Thyroid gland (tissue), 4 donors: ENCODE data around the gene GLCCI1.

Experiments
- POLR2A ChIP-seq, 2 donors: fragments of 450-650 bp; IDR thresholded peaks; one replicate each; pipeline ENCODE4 v1.6.1; 2017; ENCODE audit warnings: antibody characterized with exemption in 2 of 2, mild to moderate bottlenecking in 2 of 2, moderate library complexity in 1 of 2
- TF ChIP-seq, protein P1 (sequence below), 6 experiments: fragments of 200-600 bp in 3 of 6; fragments of 450-650 bp in 3 of 6; sonication (generic) in 3 of 6; IDR thresholded peaks; one replicate each; pipeline ENCODE4 v1.5.1; 2016 to 2019; ENCODE audit warnings: antibody characterized with exemption in 6 of 6, mild to moderate bottlenecking in 2 of 6, inconsistent platforms in 1 of 6, moderate library complexity in 1 of 6

DNA sequence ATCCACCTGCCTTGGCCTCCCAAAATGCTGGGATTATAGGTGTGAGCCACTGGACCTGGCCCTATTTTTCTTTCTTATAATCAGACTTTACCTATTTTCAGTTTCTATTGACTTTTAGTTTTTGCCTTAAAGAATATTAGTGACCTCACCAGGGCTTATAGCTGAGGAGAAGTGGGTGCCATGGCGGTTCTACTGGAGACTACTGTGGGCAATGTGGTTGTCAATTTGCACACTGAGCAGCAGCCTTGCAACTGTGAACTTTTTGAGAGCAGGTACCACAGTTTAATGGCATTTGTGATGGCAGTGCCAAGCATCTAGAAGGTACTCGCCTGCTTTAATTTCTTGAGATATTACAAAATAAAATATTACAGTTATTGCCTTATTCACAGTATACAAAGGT is 11.5 kb downstream of the GLCCI1 start:
- TF ChIP-seq, protein P1, sequence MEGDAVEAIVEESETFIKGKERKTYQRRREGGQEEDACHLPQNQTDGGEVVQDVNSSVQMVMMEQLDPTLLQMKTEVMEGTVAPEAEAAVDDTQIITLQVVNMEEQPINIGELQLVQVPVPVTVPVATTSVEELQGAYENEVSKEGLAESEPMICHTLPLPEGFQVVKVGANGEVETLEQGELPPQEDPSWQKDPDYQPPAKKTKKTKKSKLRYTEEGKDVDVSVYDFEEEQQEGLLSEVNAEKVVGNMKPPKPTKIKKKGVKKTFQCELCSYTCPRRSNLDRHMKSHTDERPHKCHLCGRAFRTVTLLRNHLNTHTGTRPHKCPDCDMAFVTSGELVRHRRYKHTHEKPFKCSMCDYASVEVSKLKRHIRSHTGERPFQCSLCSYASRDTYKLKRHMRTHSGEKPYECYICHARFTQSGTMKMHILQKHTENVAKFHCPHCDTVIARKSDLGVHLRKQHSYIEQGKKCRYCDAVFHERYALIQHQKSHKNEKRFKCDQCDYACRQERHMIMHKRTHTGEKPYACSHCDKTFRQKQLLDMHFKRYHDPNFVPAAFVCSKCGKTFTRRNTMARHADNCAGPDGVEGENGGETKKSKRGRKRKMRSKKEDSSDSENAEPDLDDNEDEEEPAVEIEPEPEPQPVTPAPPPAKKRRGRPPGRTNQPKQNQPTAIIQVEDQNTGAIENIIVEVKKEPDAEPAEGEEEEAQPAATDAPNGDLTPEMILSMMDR (IDR thresholded peaks at IDR 0.05): no peak
- TF ChIP-seq POLR2A (IDR thresholded peaks at IDR 0.05): no peak
